Cardiac muscle cell (in vitro differentiated cells and primary cell): ENCODE measurements around the gene USP32. TPM values are rescaled to one million over a fixed set of nuclear protein-coding genes. Genes with fewer than 3 reads are reported as not detected.
A peak's percentile ranks its signal among the peaks of the same experiment; 100 is the strongest.
"Not testable (repeated sequence)": the region's sequence is repeated elsewhere in the genome, so short reads cannot be mapped to it uniquely, and the experiment has no call there.

ENCODE experiments used
- DNase-seq, 2 donors: peaks; one replicate each; pipeline versions ENCODE4 v3.0.0 to v3.0.0-alpha.2; 2010 to 2017; ENCODE audit warnings: low read depth in 1 of 2, low spot score in 1 of 2
- H3K27ac ChIP-seq: fragments of 200-600 bp; sonication (generic); 2 replicates; pipeline ENCODE4 v1.5.1; 2016
- H3K27me3 ChIP-seq: fragments of 200-600 bp; sonication (generic); 2 replicates; pipeline ENCODE4 v1.6.0; 2016; ENCODE audit warnings: control low read depth
- H3K36me3 ChIP-seq: fragments of 200-600 bp; sonication (generic); 2 replicates; pipeline ENCODE4 v1.5.1; 2016; ENCODE audit warnings: control low read depth
- H3K4me1 ChIP-seq: fragments of 200-600 bp; sonication (generic); 2 replicates; pipeline ENCODE4 v1.8.1; 2017; ENCODE audit warnings: low read depth, mild to moderate bottlenecking, mixed run types
- H3K4me3 ChIP-seq: fragments of 200-600 bp; sonication (generic); 2 replicates; pipeline ENCODE4 v1.5.1; 2016; ENCODE audit warnings: mild to moderate bottlenecking
- H3K9me3 ChIP-seq: fragments of 200-600 bp; sonication (generic); 2 replicates; pipeline ENCODE4 v1.5.1; 2017; ENCODE audit warnings: low read depth, mild to moderate bottlenecking, control low read depth
- CTCF ChIP-seq: IDR thresholded peaks from 2 replicates; pipeline ENCODE4 v1.5.1; 2012; ENCODE audit warnings: low read depth, mild to moderate bottlenecking, low read length
- polyA plus RNA-seq: library from polyadenylated mRNA; unstranded; fragments of >200 nt; fragmentation: Nextera tagmentation; extraction: Ambion mirVana; gene quantifications from 2 replicates; pipeline ENCODE4 v1.2.1, GENCODE V29; 2016
- total RNA-seq: library from RNA; depleted of rRNA; stranded (reverse); fragments of >200 nt; gene quantifications from 2 replicates; pipeline ENCODE4 v1.2.3, GENCODE V29; 2016

Gene USP32
- total and polyA plus RNA-seq, 2 experiments from 2014 or later, result 19.7 to 32.2 TPM

DNA sequence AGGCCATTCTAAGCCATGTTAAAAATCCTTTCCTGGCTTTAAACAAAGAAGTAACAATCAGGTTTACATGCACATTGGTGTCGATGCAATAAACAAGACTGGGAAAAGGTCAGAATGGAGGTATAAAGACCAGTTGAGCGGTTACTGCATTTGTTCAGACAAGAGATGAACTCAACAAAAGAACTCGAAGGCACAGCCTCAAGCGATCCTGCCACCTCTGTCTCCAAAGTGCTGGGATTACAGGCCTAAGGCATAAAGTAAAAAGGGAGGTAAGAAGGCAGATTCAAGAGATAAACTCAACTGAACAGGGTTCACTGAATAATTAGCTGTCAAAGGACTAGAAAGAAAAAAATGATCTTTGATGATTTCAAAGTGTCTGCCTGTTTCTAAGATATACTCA, 39.4 kb downstream of the USP32 start:
- no peak for DNase-seq
- H3K36me3 ChIP-seq, result no peaks in the 10 kb centered on the region
- TF ChIP-seq CTCF, result no peak
- no peak overlapping the region for H3K27ac ChIP-seq
- H3K4me1 ChIP-seq, result peaks cover 10% of the 10 kb centered on the region
- H3K9me3 ChIP-seq, result no peaks in the 10 kb centered on the region
- H3K27me3 ChIP-seq, result no peaks in the 10 kb centered on the region
- H3K4me3 ChIP-seq, result no peak overlapping the region

GRCh38 chr17:60352071-60352470, 39.9 kb downstream of the USP32 start:
- no peak for DNase-seq
- Histone ChIP-seq H3K27ac (no peak overlapping the region), H3K4me1 (peaks cover 10% of the 10 kb centered on the region), H3K9me3 (no peaks in the 10 kb centered on the region), H3K4me3 (no peak overlapping the region), H3K36me3 (no peaks in the 10 kb centered on the region), H3K27me3 (no peaks in the 10 kb centered on the region)
- TF ChIP-seq CTCF, result no peak

DNA sequence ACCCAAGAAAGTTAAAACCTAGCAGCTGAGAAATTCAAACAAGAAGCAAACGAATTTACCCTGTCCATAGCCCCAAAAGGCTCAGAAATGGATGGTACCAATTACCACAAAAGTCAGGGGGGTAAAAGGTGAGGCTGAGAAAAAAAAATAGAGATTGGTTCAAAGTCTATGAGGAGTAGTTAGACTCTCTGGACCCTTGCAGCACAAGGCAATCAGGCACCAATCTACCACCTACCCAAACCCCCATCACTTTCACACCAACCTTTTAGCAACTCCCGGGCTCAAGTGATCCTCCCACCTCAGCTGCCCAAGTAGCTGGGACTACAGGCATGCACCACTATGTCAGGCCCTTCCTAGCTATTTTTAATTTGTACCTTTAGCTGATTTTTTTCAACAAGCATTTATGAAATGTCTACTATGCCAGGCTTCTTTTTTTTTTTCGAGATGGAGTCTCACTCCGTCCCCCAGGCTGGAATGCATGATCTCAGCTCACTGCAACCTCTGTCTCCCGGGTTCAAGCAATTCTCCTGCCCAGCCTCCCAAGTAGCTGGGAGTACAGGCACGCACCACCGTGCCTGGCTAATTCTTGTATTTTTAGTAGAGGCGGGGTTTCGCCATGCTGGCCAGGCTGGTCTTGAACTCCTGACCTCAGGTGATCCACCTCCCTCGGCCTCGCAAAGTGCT, 40.8 kb downstream of the USP32 start:
- no peaks in the 10 kb centered on the region for H3K36me3 ChIP-seq
- H3K4me1 ChIP-seq, result peaks cover 10% of the 10 kb centered on the region
- TF ChIP-seq CTCF, result no peak
- no peak overlapping the region for H3K27ac ChIP-seq
- H3K27me3 ChIP-seq, result no peaks in the 10 kb centered on the region
- H3K9me3 ChIP-seq, result no peaks in the 10 kb centered on the region
- H3K4me3 ChIP-seq, result no peak overlapping the region
- no peak for DNase-seq

DNA sequence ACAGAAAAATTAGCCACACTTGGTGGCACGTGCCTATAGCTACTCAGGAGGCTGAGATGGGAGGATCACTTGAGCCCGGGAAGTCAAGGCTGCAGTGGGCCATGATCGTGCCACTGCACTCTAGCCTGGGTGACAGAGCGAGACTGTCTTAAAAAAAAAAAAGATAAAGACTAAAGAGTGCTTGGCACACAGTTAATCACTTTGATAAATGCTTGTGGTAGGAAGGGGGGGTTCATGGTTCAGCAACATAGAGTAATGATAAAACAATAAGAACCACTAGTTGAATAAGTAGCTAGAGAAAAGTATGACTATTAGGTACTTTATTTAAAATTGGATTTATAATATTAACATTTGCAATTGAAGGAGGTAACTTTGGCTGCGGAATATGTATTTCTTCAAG, 43.3 kb downstream of the USP32 start:
- Histone ChIP-seq H3K9me3 (no peaks in the 10 kb centered on the region), H3K36me3 (no peaks in the 10 kb centered on the region), H3K27me3 (no peaks in the 10 kb centered on the region), H3K27ac (no peak overlapping the region), H3K4me3 (no peak overlapping the region), H3K4me1 (no peaks in the 10 kb centered on the region)
- no peak for DNase-seq
- TF ChIP-seq CTCF, result no peak

GRCh38 chr17:60345233-60345632, 46.7 kb downstream of the USP32 start:
- Histone ChIP-seq H3K4me1 (no peaks in the 10 kb centered on the region), H3K9me3 (no peaks in the 10 kb centered on the region), H3K27me3 (no peaks in the 10 kb centered on the region), H3K36me3 (no peaks in the 10 kb centered on the region), H3K4me3 (no peak overlapping the region), H3K27ac (no peak overlapping the region)
- no peak for DNase-seq
- TF ChIP-seq CTCF, result no peak

DNA sequence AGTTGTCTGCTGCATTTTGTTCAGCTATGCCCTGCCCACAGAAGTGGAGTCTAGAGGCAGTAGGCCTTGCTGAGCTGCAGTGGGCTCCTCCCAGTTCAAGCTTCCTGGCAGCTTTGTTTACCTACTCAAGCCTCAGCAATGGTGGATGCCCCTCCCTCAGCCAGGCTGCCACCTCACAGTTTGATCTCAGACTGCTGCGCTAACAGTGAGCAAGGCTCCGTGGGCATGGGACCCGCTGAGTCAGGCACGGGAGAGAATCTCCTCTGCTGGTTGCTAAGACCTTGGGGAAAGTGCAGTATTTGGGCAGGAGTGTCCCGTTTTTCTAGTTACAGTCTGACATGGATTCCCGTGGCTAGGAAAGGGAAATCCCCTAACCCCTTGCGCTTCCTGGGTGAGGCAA, 49.4 kb downstream of the USP32 start:
- H3K36me3 ChIP-seq, DNase-seq, H3K9me3 ChIP-seq, H3K4me3 ChIP-seq, H3K4me1 ChIP-seq, H3K27me3 ChIP-seq: not testable (repeated sequence)
- H3K27ac ChIP-seq, result peak overlapping the region; percentile 65
